DND-41 (cell line): Measurements from ENCODE around the gene ORM2.

Source experiments
- ATAC-seq: fragments of 200-7000 bp; cut with Tn5 transposase; 3 replicates; pipeline ENCODE4 v1.9.1; 2021; ENCODE audit warnings: low read depth; ENCODE audit not compliant: insufficient read depth
- DNase-seq: peaks from one replicate; pipeline ENCODE4 v3.0.0-alpha.2; 2020
- H2AFZ ChIP-seq: 2 replicates; pipeline ENCODE4 v1.6.0; 2012; ENCODE audit warnings: low read depth, low read length
- H3K27ac ChIP-seq: 2 replicates; pipeline ENCODE4 v1.5.1; 2012; ENCODE audit warnings: low read length, inconsistent platforms
- H3K27me3 ChIP-seq: fragments of 200-600 bp; sonication (generic); 2 replicates; pipeline ENCODE4 v1.6.0; 2012; ENCODE audit warnings: low read length, mild to moderate bottlenecking, inconsistent platforms; ENCODE audit not compliant: insufficient read depth, poor library complexity
- H3K36me3 ChIP-seq: 2 replicates; pipeline ENCODE4 v1.5.1; 2012; ENCODE audit warnings: low read length, inconsistent platforms; ENCODE audit not compliant: insufficient read depth
- H3K4me1 ChIP-seq: 2 replicates; pipeline ENCODE4 v1.5.1; 2012; ENCODE audit warnings: mild to moderate bottlenecking, low read length; ENCODE audit not compliant: insufficient read depth
- H3K4me2 ChIP-seq: 2 replicates; pipeline ENCODE4 v1.6.0; 2012; ENCODE audit warnings: mild to moderate bottlenecking, moderate library complexity, low read length, inconsistent platforms; ENCODE audit not compliant: insufficient read depth
- H3K4me3 ChIP-seq, 2 experiments: fragments of 200-600 bp in 1 of 2; shearing (Covaris generic) in 1 of 2; 2 replicates each; pipeline ENCODE4 v1.5.1; 2012 to 2016; ENCODE audit warnings: inconsistent platforms in 2 of 2, low read length in 2 of 2, mild to moderate bottlenecking in 2 of 2, low read depth in 1 of 2, moderate library complexity in 1 of 2
- H3K79me2 ChIP-seq: 2 replicates; pipeline ENCODE4 v1.6.0; 2012; ENCODE audit warnings: low read length, inconsistent platforms; ENCODE audit not compliant: insufficient read depth
- H3K9ac ChIP-seq: 2 replicates; pipeline ENCODE4 v1.6.0; 2012; ENCODE audit warnings: low read depth, mild to moderate bottlenecking, inconsistent platforms, low read length, moderate library complexity
- H3K9me3 ChIP-seq: 2 replicates; pipeline ENCODE4 v1.5.1; 2012; ENCODE audit warnings: low read length, moderate library complexity, mild to moderate bottlenecking, inconsistent platforms; ENCODE audit not compliant: insufficient read depth, severe bottlenecking
- H4K20me1 ChIP-seq: 2 replicates; pipeline ENCODE4 v1.6.0; 2012; ENCODE audit warnings: low read length; ENCODE audit not compliant: insufficient read depth
- EZH2 ChIP-seq: IDR thresholded peaks from 3 replicates; pipeline ENCODE4 v1.6.1; 2012; ENCODE audit warnings: borderline replicate concordance, low read depth, mild to moderate bottlenecking, moderate library complexity, low read length, inconsistent platforms; ENCODE audit not compliant: severe bottlenecking
- TF ChIP-seq, protein P1 (sequence below): IDR thresholded peaks from 2 replicates; pipeline ENCODE4 v1.5.1; 2012; ENCODE audit warnings: borderline replicate concordance, low read length, moderate library complexity, mild to moderate bottlenecking; ENCODE audit not compliant: poor library complexity, severe bottlenecking; ENCODE audit errors: extremely low read depth

The ORM2 gene

GRCh38 chr9:114359801-114360200 is 30.1 kb downstream of the ORM2 start:
- no peak for ATAC-seq
- Histone ChIP-seq H3K9me3 (no peaks in the 10 kb centered on the region), H3K27ac (no peak overlapping the region; the same call in 1 of the 2 replicates), H3K4me1 (no peaks in the 10 kb centered on the region), H3K9ac (no peak overlapping the region), H3K4me2 (no peak overlapping the region), H3K36me3 (peaks cover 95% of the 10 kb centered on the region), H4K20me1 (no peaks in the 10 kb centered on the region), H3K4me3 (no peak overlapping the region), H3K27me3 (no peaks in the 10 kb centered on the region), H2AFZ (no peak overlapping the region), H3K79me2 (no peaks in the 10 kb centered on the region)
- no peak for DNase-seq
- no peak for TF ChIP-seq EZH2
- TF ChIP-seq, protein P1, sequence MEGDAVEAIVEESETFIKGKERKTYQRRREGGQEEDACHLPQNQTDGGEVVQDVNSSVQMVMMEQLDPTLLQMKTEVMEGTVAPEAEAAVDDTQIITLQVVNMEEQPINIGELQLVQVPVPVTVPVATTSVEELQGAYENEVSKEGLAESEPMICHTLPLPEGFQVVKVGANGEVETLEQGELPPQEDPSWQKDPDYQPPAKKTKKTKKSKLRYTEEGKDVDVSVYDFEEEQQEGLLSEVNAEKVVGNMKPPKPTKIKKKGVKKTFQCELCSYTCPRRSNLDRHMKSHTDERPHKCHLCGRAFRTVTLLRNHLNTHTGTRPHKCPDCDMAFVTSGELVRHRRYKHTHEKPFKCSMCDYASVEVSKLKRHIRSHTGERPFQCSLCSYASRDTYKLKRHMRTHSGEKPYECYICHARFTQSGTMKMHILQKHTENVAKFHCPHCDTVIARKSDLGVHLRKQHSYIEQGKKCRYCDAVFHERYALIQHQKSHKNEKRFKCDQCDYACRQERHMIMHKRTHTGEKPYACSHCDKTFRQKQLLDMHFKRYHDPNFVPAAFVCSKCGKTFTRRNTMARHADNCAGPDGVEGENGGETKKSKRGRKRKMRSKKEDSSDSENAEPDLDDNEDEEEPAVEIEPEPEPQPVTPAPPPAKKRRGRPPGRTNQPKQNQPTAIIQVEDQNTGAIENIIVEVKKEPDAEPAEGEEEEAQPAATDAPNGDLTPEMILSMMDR = no peak

DNA sequence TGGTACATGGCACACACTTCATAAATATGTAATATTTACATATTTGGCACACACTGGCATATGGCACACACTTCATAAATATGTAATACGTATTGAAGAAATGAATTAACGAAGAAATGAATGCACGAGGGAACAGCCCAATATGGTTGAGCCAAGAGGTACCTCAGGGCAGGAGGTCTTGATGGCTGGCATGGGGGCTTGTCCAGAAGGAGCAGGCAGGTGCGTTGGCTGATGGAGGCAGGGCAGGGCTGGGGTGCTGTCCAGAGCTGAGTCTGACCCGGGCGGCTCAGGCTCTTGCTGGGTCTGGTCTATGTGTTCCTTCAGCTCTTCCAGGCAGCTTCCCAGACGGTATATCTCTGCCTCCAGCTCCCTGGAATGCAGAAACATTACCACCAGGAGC is 31.9 kb downstream of the ORM2 start:
- no peak for TF ChIP-seq EZH2
- TF ChIP-seq, protein P1 = no peak
- Histone ChIP-seq H3K36me3 (peaks cover 96% of the 10 kb centered on the region), H3K9ac (no peak overlapping the region), H3K27ac (no peak overlapping the region), H4K20me1 (no peaks in the 10 kb centered on the region), H3K4me2 (no peak overlapping the region), H3K27me3 (no peaks in the 10 kb centered on the region), H3K4me1 (no peaks in the 10 kb centered on the region), H3K9me3 (no peaks in the 10 kb centered on the region), H2AFZ (no peak overlapping the region), H3K79me2 (no peaks in the 10 kb centered on the region), H3K4me3 (no peak overlapping the region)
- ATAC-seq (no peak), DNase-seq (no peak)

- Histone ChIP-seq H3K79me2 (no peaks in the 10 kb centered on the region), H3K36me3 (peaks cover 96% of the 10 kb centered on the region), H3K27me3 (no peaks in the 10 kb centered on the region), H3K27ac (no peak overlapping the region), H4K20me1 (no peaks in the 10 kb centered on the region), H3K9ac (no peak overlapping the region), H3K4me3 (no peak overlapping the region), H3K4me2 (no peak overlapping the region), H2AFZ (no peak overlapping the region), H3K9me3 (no peaks in the 10 kb centered on the region), H3K4me1 (no peaks in the 10 kb centered on the region)
- DNase-seq = no peak
- ATAC-seq = no peak
- TF ChIP-seq, protein P1 = no peak
- TF ChIP-seq EZH2 = no peak
These were observed 32.7 kb downstream of the ORM2 start for GRCh38 chr9:114362394-114362793.

GRCh38 chr9:114363424-114363823 is 33.8 kb downstream of the ORM2 start:
- no peak for TF ChIP-seq EZH2
- TF ChIP-seq, protein P1 = no peak
- H4K20me1 ChIP-seq = peaks cover 3% of the 10 kb centered on the region; the same call in 1 of the 2 replicates
- H3K4me1 ChIP-seq = no peaks in the 10 kb centered on the region
- peak; percentile 32; the same call in 1 of the 3 replicates for ATAC-seq
- no peaks in the 10 kb centered on the region for H3K9me3 ChIP-seq
- no peak overlapping the region for H3K4me3 ChIP-seq
- H3K9ac ChIP-seq = no peak overlapping the region
- H3K4me2 ChIP-seq = no peak overlapping the region
- no peak for DNase-seq
- H3K36me3 ChIP-seq = peaks cover 96% of the 10 kb centered on the region
- H3K79me2 ChIP-seq = no peaks in the 10 kb centered on the region
- no peak overlapping the region for H3K27ac ChIP-seq
- no peaks in the 10 kb centered on the region for H3K27me3 ChIP-seq
- no peak overlapping the region for H2AFZ ChIP-seq
